B cell (primary cell): Measurements from ENCODE around the gene TUBA4B. TPM values are rescaled to one million over a fixed set of nuclear protein-coding genes. Genes with fewer than 3 reads are reported as not detected.
"Not testable (repeated sequence)": the region's sequence is repeated elsewhere in the genome, so short reads cannot be mapped to it uniquely, and the experiment has no call there.

ENCODE experiments used
- ATAC-seq: fragments of 200-7000 bp; cut with Tn5 transposase; one replicate; pipeline ENCODE4 v1.10.0; 2021; ENCODE audit warnings: low read depth, mild to moderate bottlenecking, moderate number of reproducible peaks, moderate library complexity
- CTCF ChIA-PET: fragments of 350-600 bp; sonication (Branson Sonifier 250); formaldehyde crosslinking; loops from one replicate; lab custom pipeline; 2021; ENCODE audit warnings: antibody characterized with exemption, inconsistent platforms; lab: Charles Lee
- POLR2A ChIA-PET: fragments of 350-600 bp; sonication (Branson Sonifier 250); formaldehyde crosslinking; loops from one replicate; lab custom pipeline; 2021; ENCODE audit warnings: antibody characterized with exemption; lab: Charles Lee
- DNase-seq: peaks from one replicate; pipeline ENCODE4 v3.0.0; 2013
- H2AFZ ChIP-seq: 2 replicates; pipeline ENCODE4 v1.6.1; 2012; ENCODE audit warnings: mild to moderate bottlenecking, low read depth, low read length; ENCODE audit not compliant: insufficient read depth, poor library complexity, severe bottlenecking
- H3K27ac ChIP-seq, 2 donors: 1 replicate in 1 of 2; 2 replicates in 1 of 2; pipeline ENCODE4 v1.5.1; 2012 to 2013; ENCODE audit warnings: low read length in 2 of 2, mild to moderate bottlenecking in 2 of 2, moderate library complexity in 1 of 2
- H3K27me3 ChIP-seq, 4 experiments: fragments of 200-600 bp in 1 of 4; sonication (generic) in 1 of 4; replicated peaks in 1 of 4; 1 replicate in 2 of 4; 2 replicates in 2 of 4; pipeline versions ENCODE4 v1.6.1 to v1.7.0; 2013 to 2016; ENCODE audit warnings: low read length in 3 of 4, mild to moderate bottlenecking in 2 of 4, mixed read lengths in 1 of 4, moderate library complexity in 1 of 4; ENCODE audit not compliant: insufficient read depth in 4 of 4, control insufficient read depth in 3 of 4; ENCODE audit errors: control extremely low read depth in 1 of 4
- H3K36me3 ChIP-seq, 2 experiments: replicated peaks in 1 of 2; 1 replicate in 1 of 2; 2 replicates in 1 of 2; pipeline versions ENCODE4 v1.6.1 to v1.7.1; 2013; ENCODE audit warnings: low read length in 1 of 2; ENCODE audit not compliant: insufficient read depth in 2 of 2, control insufficient read depth in 1 of 2; ENCODE audit errors: control extremely low read depth in 1 of 2, extremely low read depth in 1 of 2
- H3K4me1 ChIP-seq, 2 donors: fragments of 200-600 bp in 1 of 2; sonication (generic) in 1 of 2; 1 replicate in 1 of 2; 2 replicates in 1 of 2; pipeline versions ENCODE4 v1.5.1 to v1.6.1; 2013 to 2017; ENCODE audit warnings: low read length in 2 of 2; ENCODE audit not compliant: control insufficient read depth in 2 of 2, insufficient read depth in 2 of 2
- H3K4me2 ChIP-seq: replicated peaks from 2 replicates; pipeline ENCODE3; 2012; ENCODE audit warnings: mild to moderate bottlenecking, low read depth, low read length; ENCODE audit not compliant: poor library complexity, severe bottlenecking
- H3K4me3 ChIP-seq, 5 experiments: fragments of 200-600 bp in 1 of 5; sonication (generic) in 1 of 5; 1 replicate in 3 of 5; 2 replicates in 2 of 5; pipeline versions ENCODE4 v1.5.1 to v1.7.0; 2011 to 2016; ENCODE audit warnings: low read length in 4 of 5, mild to moderate bottlenecking in 4 of 5, low read depth in 2 of 5, control low read depth in 1 of 5, moderate library complexity in 1 of 5; ENCODE audit not compliant: insufficient read depth in 1 of 5; ENCODE audit errors: control extremely low read depth in 1 of 5, extremely low read depth in 1 of 5
- H3K79me2 ChIP-seq: fragments of 200-600 bp; sonication (generic); one replicate; pipeline ENCODE4 v1.6.0; 2016; ENCODE audit warnings: low read length; ENCODE audit not compliant: control insufficient read depth, insufficient read depth
- H3K9ac ChIP-seq: fragments of 200-600 bp; sonication (generic); 2 replicates; pipeline ENCODE4 v1.6.1; 2017; ENCODE audit warnings: mild to moderate bottlenecking, low read length, moderate library complexity
- H3K9me3 ChIP-seq, 3 donors: one replicate each; pipeline versions ENCODE4 v1.6.1 to v1.7.1; 2013; ENCODE audit warnings: low read length in 2 of 3; ENCODE audit not compliant: control insufficient read depth in 2 of 3, insufficient read depth in 1 of 3; ENCODE audit errors: control extremely low read depth in 1 of 3
- H4K20me1 ChIP-seq: 2 replicates; pipeline ENCODE4 v1.6.0; 2012; ENCODE audit warnings: mild to moderate bottlenecking, low read length; ENCODE audit not compliant: insufficient read depth, control insufficient read depth, poor library complexity, severe bottlenecking
- H3K27ac Mint-ChIP-seq: one replicate; pipeline ENCODE4 v1.8.0; 2021; ENCODE audit warnings: mixed read lengths
- H3K27me3 Mint-ChIP-seq: one replicate; pipeline ENCODE4 v1.8.0; 2021; ENCODE audit warnings: mixed read lengths
- H3K4me1 Mint-ChIP-seq: one replicate; pipeline ENCODE4 v1.8.0; 2021; ENCODE audit warnings: mixed read lengths
- H3K4me3 Mint-ChIP-seq: one replicate; pipeline ENCODE4 v1.8.0; 2021; ENCODE audit warnings: mixed read lengths
- H3K9me3 Mint-ChIP-seq: one replicate; pipeline ENCODE4 v1.8.0; 2022; ENCODE audit warnings: mixed read lengths; ENCODE audit not compliant: insufficient read depth
- CTCF ChIP-seq: fragments of 200-600 bp; IDR thresholded peaks from one replicate; pipeline ENCODE4 v1.8.0; 2022; ENCODE audit warnings: antibody characterized with exemption, mild to moderate bottlenecking
- EZH2 ChIP-seq: IDR thresholded peaks from 2 replicates; pipeline ENCODE4 v1.6.1; 2012; ENCODE audit warnings: borderline replicate concordance, low read depth, mild to moderate bottlenecking, moderate library complexity, low read length; ENCODE audit not compliant: insufficient read depth, poor library complexity, severe bottlenecking
- WGBS: methylation state at CpG from one replicate; pipeline ENCODE4 v1.1.5; 2013; ENCODE audit warnings: missing lambda C conversion rate; ENCODE audit not compliant: insufficient coverage; 5-methylcytosine and 5-hydroxymethylcytosine counted together
- intact Hi-C: fragments of 100-400 bp; cut with micrococcal nuclease; formaldehyde crosslinking; loops from one replicate; pipeline ENCODE4 v1.10.0; 2022
- polyA plus RNA-seq: library from polyadenylated mRNA; depleted of rRNA; stranded (reverse); fragments of >200 nt; gene quantifications from 2 replicates; pipeline ENCODE4 v1.2.3, GENCODE V29; 2012
- small RNA-seq: library from RNA; depleted of rRNA; stranded (forward); fragments of <200 nt; gene quantifications from one replicate; pipeline ENCODE3, GENCODE V24; 2012; ENCODE audit warnings: low replicate concordance, low read depth; ENCODE audit not compliant: insufficient read length
- total RNA-seq, 2 donors: library from RNA; stranded (reverse); fragments of 120-200 nt in 1 of 2; gene quantifications; 1 replicate in 1 of 2; 2 replicates in 1 of 2; pipeline versions ENCODE4 v1.2.3 to v1.2.4, GENCODE V29; 2013 to 2022

The TUBA4B gene
- total and polyA plus RNA-seq, 2 donors (not counting 1 experiment from before 2014, with no cell fraction given), result not detected

- H3K27ac Mint-ChIP-seq, DNase-seq, H2AFZ ChIP-seq, H3K4me3 Mint-ChIP-seq, intact Hi-C loops, H4K20me1 ChIP-seq, H3K4me1 ChIP-seq, POLR2A ChIA-PET, H3K4me2 ChIP-seq, H3K9ac ChIP-seq, H3K9me3 Mint-ChIP-seq, H3K79me2 ChIP-seq, H3K27ac ChIP-seq, ATAC-seq, H3K4me3 ChIP-seq, H3K36me3 ChIP-seq, H3K4me1 Mint-ChIP-seq: not testable (repeated sequence)
- H3K9me3 ChIP-seq, result peaks cover 0 to 15% (median 0%) of the 10 kb centered on the region in 3 donors
- 96% methylated on average over 43 of the region's 49 CpGs for WGBS
- peaks cover 40% of the 10 kb centered on the region for H3K27me3 Mint-ChIP-seq
- H3K27me3 ChIP-seq, result peaks cover 0 to 24% (median 19%) of the 10 kb centered on the region in 4 experiments
- CTCF ChIA-PET, result interaction anchor here (1.2 to 1.4 kb wide), 2 partner anchors 18 to 155 kb away, joined by 3 to 4 read pairs; no protein-coding TSS in a partner anchor
These were observed 59.7 kb downstream of the TUBA4B start for GRCh38 chr2:219312683-219313263.

GRCh38 chr2:219314804-219315468 is 61.9 kb downstream of the TUBA4B start:
- no peak overlapping the region for H3K27ac Mint-ChIP-seq

More at GRCh38 chr2:219314804-219315468, 61.9 kb downstream of the TUBA4B start:
- no peak overlapping the region for H3K4me3 Mint-ChIP-seq
- peaks cover 0 to 8% (median 5%) of the 10 kb centered on the region in 4 experiments for H3K27me3 ChIP-seq
- no peaks in the 10 kb centered on the region for H3K4me1 ChIP-seq
- H3K9me3 Mint-ChIP-seq, result no peaks in the 10 kb centered on the region
- peaks cover 0 to 4% (median 0%) of the 10 kb centered on the region in 3 donors for H3K9me3 ChIP-seq
- H2AFZ ChIP-seq, result no peak overlapping the region
- CTCF ChIA-PET, result interaction anchor here (1.6 kb wide), 1 partner anchor 15 kb away, joined by 5 read pairs; no protein-coding TSS in a partner anchor
- no peaks in the 10 kb centered on the region for H3K36me3 ChIP-seq
- no peak overlapping the region for H3K27ac ChIP-seq
- intact Hi-C loops, result no loop called here
- no peak for TF ChIP-seq EZH2
- no peak for TF ChIP-seq CTCF
- ATAC-seq (no peak), DNase-seq (no peak)
- no peak overlapping the region for H3K4me2 ChIP-seq
- no peaks in the 10 kb centered on the region for H4K20me1 ChIP-seq
- H3K9ac ChIP-seq, result no peak overlapping the region
- no peak overlapping the region for H3K4me3 ChIP-seq
- H3K4me1 Mint-ChIP-seq, result no peaks in the 10 kb centered on the region
- POLR2A ChIA-PET, result interaction anchor here (0.7 kb wide), 1 partner anchor 324 kb away, joined by 6 read pairs; no protein-coding TSS in a partner anchor
- WGBS, result 95% methylated on average over 7 of the region's 16 CpGs
- H3K27me3 Mint-ChIP-seq, result peaks cover 24% of the 10 kb centered on the region
- no peaks in the 10 kb centered on the region for H3K79me2 ChIP-seq

Small RNA genes lying within 50 kb of the gene (small RNA-seq; reads per million reads assigned to genes)
- gene MIR153-1, result not detected

Other genes with a start within 250 kb of the TUBA4B start
- not detected in 2 replicates for gene CFAP65, start 211.7 kb upstream of the TUBA4B start, total RNA-seq
- gene CFAP65, start 211.7 kb upstream of the TUBA4B start, polyA plus RNA-seq, result not detected in 2 replicates
- 0.22 TPM in 1 of 2 replicates, not detected in the other for gene IHH, start 192.3 kb upstream of the TUBA4B start, total RNA-seq
- gene IHH, start 192.3 kb upstream of the TUBA4B start, polyA plus RNA-seq, result 0.15 TPM in 1 of 2 replicates, not detected in the other
- gene NHEJ1, start 92.4 kb upstream of the TUBA4B start, total RNA-seq, result 20.3 and 25.0 TPM in 2 replicates
- 13.0 and 14.9 TPM in 2 replicates for gene NHEJ1, start 92.4 kb upstream of the TUBA4B start, polyA plus RNA-seq
- 15.2 and 16.6 TPM in 2 replicates for gene SLC23A3, start 83.2 kb upstream of the TUBA4B start, total RNA-seq
- gene SLC23A3, start 83.2 kb upstream of the TUBA4B start, polyA plus RNA-seq, result 2.2 and 2.4 TPM in 2 replicates
- gene CNPPD1, start 76.3 kb upstream of the TUBA4B start, total RNA-seq, result 146 and 150 TPM in 2 replicates
- gene CNPPD1, start 76.3 kb upstream of the TUBA4B start, polyA plus RNA-seq, result 159 and 204 TPM in 2 replicates
- 86.3 and 102 TPM in 2 replicates for gene RETREG2, start 75.0 kb upstream of the TUBA4B start, total RNA-seq
- 45.4 and 46.7 TPM in 2 replicates for gene RETREG2, start 75.0 kb upstream of the TUBA4B start, polyA plus RNA-seq
- 55.2 and 58.7 TPM in 2 replicates for gene ZFAND2B, start 46.5 kb upstream of the TUBA4B start, total RNA-seq
- gene ZFAND2B, start 46.5 kb upstream of the TUBA4B start, polyA plus RNA-seq, result 115 and 116 TPM in 2 replicates
- 10.5 and 12.3 TPM in 2 replicates for gene ABCB6, start 34.3 kb upstream of the TUBA4B start, total RNA-seq
- 11.6 and 15.3 TPM in 2 replicates for gene ABCB6, start 34.3 kb upstream of the TUBA4B start, polyA plus RNA-seq
- gene ATG9A, start 23.6 kb upstream of the TUBA4B start, total RNA-seq, result 59.4 and 65.5 TPM in 2 replicates
- gene ATG9A, start 23.6 kb upstream of the TUBA4B start, polyA plus RNA-seq, result 41.8 and 42.7 TPM in 2 replicates
- gene ANKZF1, start 23.4 kb upstream of the TUBA4B start, total RNA-seq, result 181 and 199 TPM in 2 replicates
- 152 and 180 TPM in 2 replicates for gene ANKZF1, start 23.4 kb upstream of the TUBA4B start, polyA plus RNA-seq
- gene GLB1L, start 7.8 kb upstream of the TUBA4B start, total RNA-seq, result 3.9 and 4.1 TPM in 2 replicates
- 2.4 and 2.9 TPM in 2 replicates for gene GLB1L, start 7.8 kb upstream of the TUBA4B start, polyA plus RNA-seq
- 29.0 and 29.3 TPM in 2 replicates for gene STK16, start 7.8 kb upstream of the TUBA4B start, total RNA-seq
- 46.9 and 60.1 TPM in 2 replicates for gene STK16, start 7.8 kb upstream of the TUBA4B start, polyA plus RNA-seq
- gene TUBA4A, start 675 bp downstream of the TUBA4B start, total RNA-seq, result 196 and 213 TPM in 2 replicates
- gene TUBA4A, start 675 bp downstream of the TUBA4B start, polyA plus RNA-seq, result 155 and 338 TPM in 2 replicates
- gene DNAJB2, start 26.1 kb downstream of the TUBA4B start, total RNA-seq, result 169 and 184 TPM in 2 replicates
- 127 and 222 TPM in 2 replicates for gene DNAJB2, start 26.1 kb downstream of the TUBA4B start, polyA plus RNA-seq
- not detected in 2 replicates for gene PTPRN, start 56.2 kb downstream of the TUBA4B start, total RNA-seq
- gene PTPRN, start 56.2 kb downstream of the TUBA4B start, polyA plus RNA-seq, result 0.04 and 0.09 TPM in 2 replicates
- gene RESP18, start 79.5 kb downstream of the TUBA4B start, total RNA-seq, result not detected in 2 replicates
- gene RESP18, start 79.5 kb downstream of the TUBA4B start, polyA plus RNA-seq, result not detected in 2 replicates
- 91.1 and 91.7 TPM in 2 replicates for gene DNPEP, start 134.7 kb downstream of the TUBA4B start, total RNA-seq
- 82.6 and 97.4 TPM in 2 replicates for gene DNPEP, start 134.7 kb downstream of the TUBA4B start, polyA plus RNA-seq
- not detected in 2 replicates for gene DES, start 165.1 kb downstream of the TUBA4B start, total RNA-seq
- gene DES, start 165.1 kb downstream of the TUBA4B start, polyA plus RNA-seq, result not detected in 2 replicates
- 0.10 and 0.74 TPM in 2 replicates for gene SPEG, start 181.6 kb downstream of the TUBA4B start, total RNA-seq
- 0.03 and 0.95 TPM in 2 replicates for gene SPEG, start 181.6 kb downstream of the TUBA4B start, polyA plus RNA-seq
- gene GMPPA, start 245.6 kb downstream of the TUBA4B start, total RNA-seq, result 27.8 and 32.0 TPM in 2 replicates
- 67.9 and 68.8 TPM in 2 replicates for gene GMPPA, start 245.6 kb downstream of the TUBA4B start, polyA plus RNA-seq